Spleen (tissue), 7 donors: ENCODE measurements around the gene CSNK1E.

Experiments
- POLR2A ChIP-seq, 3 donors: fragments of 450-650 bp; IDR thresholded peaks; one replicate each; pipeline ENCODE4 v1.5.1; 2017; ENCODE audit warnings: antibody characterized with exemption in 3 of 3, mild to moderate bottlenecking in 1 of 3
- POLR2AphosphoS5 ChIP-seq, 3 donors: sonication (generic); formaldehyde crosslinking; IDR thresholded peaks; one replicate each; pipeline ENCODE4 v1.5.1; 2017; ENCODE audit warnings: antibody characterized with exemption in 3 of 3
- TF ChIP-seq, protein P1 (sequence below), 11 experiments: fragments of 200-600 bp in 7 of 11; fragments of 450-650 bp in 4 of 11; sonication (generic) in 4 of 11; IDR thresholded peaks in 8 of 11; conservative IDR thresholded peaks in 3 of 11; 1 replicate in 7 of 11; 2 replicates in 4 of 11; pipeline versions ENCODE4 v1.4.0 to v1.8.0; 2016 to 2021; ENCODE audit warnings: antibody characterized with exemption in 11 of 11, inconsistent platforms in 4 of 11, mild to moderate bottlenecking in 1 of 11
- donor health status: DM: no; HTN: no; CAD: no; lungs with moderate emphysema.
- donor health status: DM: no; HTN: no; CAD: no.
- donor health status: DM: no; HTN: no; CAD: no.

DNA sequence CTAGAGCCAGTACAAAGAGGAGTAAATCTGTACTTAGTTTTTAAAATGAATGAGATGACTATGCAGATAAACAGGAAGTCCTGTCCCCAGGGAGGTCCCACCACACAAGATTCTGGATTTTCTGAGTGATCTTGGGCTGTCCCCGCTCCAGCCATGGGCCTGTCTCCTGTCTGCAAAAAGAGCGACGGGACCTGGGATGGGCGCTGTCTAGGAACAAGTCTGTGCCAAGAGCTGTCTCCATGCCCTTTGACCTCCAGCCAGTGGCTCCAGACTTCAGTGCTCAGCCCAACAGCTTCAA is 6.0 kb downstream of the CSNK1E start:
- TF ChIP-seq, protein P1, sequence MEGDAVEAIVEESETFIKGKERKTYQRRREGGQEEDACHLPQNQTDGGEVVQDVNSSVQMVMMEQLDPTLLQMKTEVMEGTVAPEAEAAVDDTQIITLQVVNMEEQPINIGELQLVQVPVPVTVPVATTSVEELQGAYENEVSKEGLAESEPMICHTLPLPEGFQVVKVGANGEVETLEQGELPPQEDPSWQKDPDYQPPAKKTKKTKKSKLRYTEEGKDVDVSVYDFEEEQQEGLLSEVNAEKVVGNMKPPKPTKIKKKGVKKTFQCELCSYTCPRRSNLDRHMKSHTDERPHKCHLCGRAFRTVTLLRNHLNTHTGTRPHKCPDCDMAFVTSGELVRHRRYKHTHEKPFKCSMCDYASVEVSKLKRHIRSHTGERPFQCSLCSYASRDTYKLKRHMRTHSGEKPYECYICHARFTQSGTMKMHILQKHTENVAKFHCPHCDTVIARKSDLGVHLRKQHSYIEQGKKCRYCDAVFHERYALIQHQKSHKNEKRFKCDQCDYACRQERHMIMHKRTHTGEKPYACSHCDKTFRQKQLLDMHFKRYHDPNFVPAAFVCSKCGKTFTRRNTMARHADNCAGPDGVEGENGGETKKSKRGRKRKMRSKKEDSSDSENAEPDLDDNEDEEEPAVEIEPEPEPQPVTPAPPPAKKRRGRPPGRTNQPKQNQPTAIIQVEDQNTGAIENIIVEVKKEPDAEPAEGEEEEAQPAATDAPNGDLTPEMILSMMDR (IDR thresholded peaks at IDR 0.05 in 8 of 11, conservative IDR thresholded peaks at IDR 0.05 in 3 of 11), result no peak
- peak in 1 of 3 donors; percentile 1 for TF ChIP-seq POLR2AphosphoS5 (IDR thresholded peaks at IDR 0.05)
- no peak for TF ChIP-seq POLR2A (IDR thresholded peaks at IDR 0.05)
